ENCODE measurements around the gene GNB2.

The GNB2 gene

DNA sequence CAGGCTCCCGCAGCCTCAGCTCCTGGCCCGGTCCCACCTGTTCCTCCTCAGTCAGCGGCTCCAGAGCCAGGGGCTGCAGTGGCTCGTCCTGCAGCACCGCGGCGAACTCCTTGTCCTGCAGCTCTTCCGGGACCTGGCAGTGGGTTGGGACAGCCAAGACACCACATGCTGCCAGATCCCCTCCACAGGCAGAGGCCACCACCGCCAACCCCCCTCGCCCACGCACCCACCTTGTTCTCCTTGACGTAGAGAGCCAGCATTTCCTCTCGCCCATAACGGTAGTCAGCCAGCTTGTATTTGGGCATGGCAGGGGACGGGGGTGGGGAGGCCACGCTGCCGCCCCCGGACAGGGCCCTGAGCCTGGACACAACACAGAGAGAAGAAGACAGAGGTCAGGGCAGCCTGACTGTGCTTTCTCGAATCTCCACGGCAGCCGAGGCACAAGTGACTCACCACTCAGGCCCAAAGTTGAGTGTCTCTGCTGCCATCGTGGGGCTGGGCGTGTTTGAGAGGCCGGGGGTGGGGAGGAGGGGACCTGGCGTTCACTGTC is 14.3 kb downstream of the GNB2 start:
- Histone ChIP-seq H3K9ac (ENCODE audit: low read length) (no peak overlapping the region), H3K79me2 (ENCODE audit: insufficient read depth, low read length) (peaks cover 31% of the 10 kb centered on the region), H3K27me3 (ENCODE audit: insufficient read depth, low read length) (no peaks in the 10 kb centered on the region), H3K9me3 (ENCODE audit: low read length) (no peaks in the 10 kb centered on the region), H3K4me3 (ENCODE audit: low read depth, low read length, poor library complexity, severe bottlenecking) (no peak overlapping the region), H3K9me2 (ENCODE audit: low read depth, low read length) (no peaks in the 10 kb centered on the region), H3F3A (ENCODE audit: insufficient read depth, low read length) (no peaks in the 10 kb centered on the region), H4K20me1 (ENCODE audit: insufficient read depth, low read length) (no peaks in the 10 kb centered on the region), H3K4me2 (ENCODE audit: low read length) (no peak overlapping the region), H3K27ac (ENCODE audit: low read depth, low read length, poor library complexity, severe bottlenecking) (no peak overlapping the region), H2AFZ (ENCODE audit: low read length) (no peak overlapping the region), H3K36me3 (ENCODE audit: insufficient read depth, low read length) (peaks cover 85% of the 10 kb centered on the region), H3K4me1 (ENCODE audit: insufficient read depth, low read length, severe bottlenecking) (peaks cover 21% of the 10 kb centered on the region)
- TF ChIP-seq EZH2 (IDR thresholded peaks at IDR 0.05; ENCODE audit: borderline replicate concordance, low read length), result no peak
- TF ChIP-seq CTCF (IDR thresholded peaks at IDR 0.05; ENCODE audit: low read length), result no peak

GRCh38 chr7:100688326-100688860 is 14.9 kb downstream of the GNB2 start:
- Histone ChIP-seq H3K36me3 (ENCODE audit: insufficient read depth, low read length) (peaks cover 80% of the 10 kb centered on the region), H3K9me2 (ENCODE audit: low read depth, low read length) (no peaks in the 10 kb centered on the region), H3K4me2 (ENCODE audit: low read length) (no peak overlapping the region), H3K27ac (ENCODE audit: low read depth, low read length, poor library complexity, severe bottlenecking) (no peak overlapping the region), H3K4me1 (ENCODE audit: insufficient read depth, low read length, severe bottlenecking) (peaks cover 26% of the 10 kb centered on the region), H3K79me2 (ENCODE audit: insufficient read depth, low read length) (peaks cover 37% of the 10 kb centered on the region), H3K9ac (ENCODE audit: low read length) (no peak overlapping the region), H3K9me3 (ENCODE audit: low read length) (no peaks in the 10 kb centered on the region), H3K4me3 (ENCODE audit: low read depth, low read length, poor library complexity, severe bottlenecking) (no peak overlapping the region), H4K20me1 (ENCODE audit: insufficient read depth, low read length) (no peaks in the 10 kb centered on the region), H3K27me3 (ENCODE audit: insufficient read depth, low read length) (no peaks in the 10 kb centered on the region), H2AFZ (ENCODE audit: low read length) (no peak overlapping the region), H3F3A (ENCODE audit: insufficient read depth, low read length) (no peaks in the 10 kb centered on the region)
- TF ChIP-seq CTCF (IDR thresholded peaks at IDR 0.05; ENCODE audit: low read length) (no peak), EZH2 (IDR thresholded peaks at IDR 0.05; ENCODE audit: borderline replicate concordance, low read length) (no peak)

- no peak for TF ChIP-seq EZH2 (IDR thresholded peaks at IDR 0.05; ENCODE audit: borderline replicate concordance, low read length)
- no peak for TF ChIP-seq CTCF (IDR thresholded peaks at IDR 0.05; ENCODE audit: low read length)
- H3K9ac ChIP-seq (ENCODE audit: low read length), result no peak overlapping the region
- H3K27me3 ChIP-seq (ENCODE audit: insufficient read depth, low read length), result no peaks in the 10 kb centered on the region
- peaks cover 37% of the 10 kb centered on the region for H3K79me2 ChIP-seq (ENCODE audit: insufficient read depth, low read length)
- no peaks in the 10 kb centered on the region for H3F3A ChIP-seq (ENCODE audit: insufficient read depth, low read length)
- H2AFZ ChIP-seq (ENCODE audit: low read length), result no peak overlapping the region
- no peak overlapping the region for H3K27ac ChIP-seq (ENCODE audit: low read depth, low read length, poor library complexity, severe bottlenecking)
- H3K9me2 ChIP-seq (ENCODE audit: low read depth, low read length), result no peaks in the 10 kb centered on the region
- H3K4me3 ChIP-seq (ENCODE audit: low read depth, low read length, poor library complexity, severe bottlenecking), result no peak overlapping the region
- no peaks in the 10 kb centered on the region for H3K9me3 ChIP-seq (ENCODE audit: low read length)
- H3K4me1 ChIP-seq (ENCODE audit: insufficient read depth, low read length, severe bottlenecking), result peaks cover 28% of the 10 kb centered on the region
- no peak overlapping the region for H3K4me2 ChIP-seq (ENCODE audit: low read length)
- no peaks in the 10 kb centered on the region for H4K20me1 ChIP-seq (ENCODE audit: insufficient read depth, low read length)
- peaks cover 69% of the 10 kb centered on the region for H3K36me3 ChIP-seq (ENCODE audit: insufficient read depth, low read length)
These were observed 15.9 kb downstream of the GNB2 start for GRCh38 chr7:100689230-100690135.
